HG03039 (cell line): ENCODE data around the gene DUSP8.

Experiments used
- ATAC-seq: cut with Tn5 transposase; IDR thresholded peaks from one replicate; pipeline ENCODE4 v1.9.1; 2021; ENCODE audit warnings: mild to moderate bottlenecking, moderate library complexity; ENCODE audit not compliant: unreplicated experiment

Gene DUSP8

DNA sequence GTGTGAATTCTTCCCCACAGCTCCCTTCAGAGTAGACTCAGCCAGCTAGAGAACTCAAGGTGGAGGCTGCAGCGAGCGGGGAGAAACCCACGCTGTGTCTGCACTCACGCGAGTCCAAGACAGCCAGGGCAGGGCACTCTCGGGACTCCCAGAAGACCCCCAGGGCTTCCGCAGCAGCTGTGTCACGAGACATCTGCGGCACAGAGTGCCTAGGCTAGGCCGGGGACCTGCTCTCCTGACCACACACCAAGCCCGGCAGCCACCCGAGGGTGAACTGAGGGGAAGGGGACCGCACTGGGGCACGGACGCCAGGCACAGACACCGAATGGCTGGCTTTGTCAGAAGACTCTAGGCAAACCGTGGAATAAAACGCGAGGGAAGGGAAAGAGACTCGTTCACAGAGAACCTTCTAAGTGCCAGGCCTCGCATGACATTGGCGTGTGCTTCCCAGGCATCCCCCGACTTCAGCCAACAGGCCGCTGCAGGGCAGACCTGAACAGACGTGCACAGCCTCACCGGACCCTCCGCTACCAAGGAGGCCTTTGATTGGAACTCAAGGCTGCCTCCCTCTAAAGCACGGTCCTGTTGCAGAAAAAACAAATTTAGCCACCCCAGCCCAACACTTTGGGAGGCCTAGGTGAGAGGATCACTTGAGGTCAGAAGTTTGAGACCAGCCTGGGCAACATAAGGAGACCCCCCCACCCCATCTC, 67.3 kb downstream of the DUSP8 start:
- no peak for ATAC-seq

DNA sequence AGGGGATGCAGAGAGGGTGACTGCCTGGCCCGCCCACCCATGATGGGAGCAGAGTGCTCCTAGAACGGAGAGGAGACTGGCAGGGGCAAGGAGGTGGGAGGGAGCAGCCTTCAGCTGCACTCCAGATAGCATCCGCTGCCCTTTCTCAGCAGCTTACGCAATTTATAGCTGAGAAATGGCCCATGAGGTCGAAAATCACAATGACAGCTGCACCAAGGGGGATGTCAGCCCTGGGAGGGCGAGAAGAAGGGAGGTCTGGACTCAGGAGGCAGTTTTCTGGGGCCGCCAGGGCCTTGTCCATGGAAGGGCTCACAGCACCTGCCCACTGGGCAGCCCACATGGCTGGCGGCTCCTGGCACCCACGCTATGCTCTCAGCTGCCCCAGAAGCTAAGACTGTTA, 67.9 kb downstream of the DUSP8 start:
- no peak for ATAC-seq
